Gastroesophageal sphincter (tissue), 3 donors: ENCODE data around the gene IFNA6.

Experiments used
- CTCF ChIP-seq, 4 experiments: fragments of 200-600 bp in 2 of 4; fragments of 450-650 bp in 2 of 4; sonication (generic) in 1 of 4; IDR thresholded peaks; one replicate each; pipeline ENCODE4 v1.5.1; 2017 to 2019; ENCODE audit warnings: antibody characterized with exemption in 4 of 4, mild to moderate bottlenecking in 2 of 4, moderate library complexity in 2 of 4
- EP300 ChIP-seq: sonication (generic); formaldehyde crosslinking; IDR thresholded peaks from one replicate; pipeline ENCODE4 v1.6.1; 2017; ENCODE audit warnings: antibody characterized with exemption, mild to moderate bottlenecking
- POLR2A ChIP-seq, 2 donors: fragments of 450-650 bp; IDR thresholded peaks; one replicate each; pipeline ENCODE4 v1.6.1; 2017; ENCODE audit warnings: antibody characterized with exemption in 2 of 2, mild to moderate bottlenecking in 2 of 2, moderate library complexity in 1 of 2
- POLR2AphosphoS5 ChIP-seq: sonication (generic); formaldehyde crosslinking; IDR thresholded peaks from one replicate; pipeline ENCODE4 v1.6.1; 2017; ENCODE audit warnings: antibody characterized with exemption

- TF ChIP-seq POLR2A (IDR thresholded peaks at IDR 0.05) (no peak), CTCF (IDR thresholded peaks at IDR 0.05) (no peak), POLR2AphosphoS5 (no peak), EP300 (no peak)
Observed at GRCh38 chr9:21311889-21312288, 38.8 kb downstream of the IFNA6 start.
